ENCODE data around the gene ARHGAP31.
A peak's percentile ranks its signal among the peaks of the same experiment; 100 is the strongest.

Gene ARHGAP31

DNA sequence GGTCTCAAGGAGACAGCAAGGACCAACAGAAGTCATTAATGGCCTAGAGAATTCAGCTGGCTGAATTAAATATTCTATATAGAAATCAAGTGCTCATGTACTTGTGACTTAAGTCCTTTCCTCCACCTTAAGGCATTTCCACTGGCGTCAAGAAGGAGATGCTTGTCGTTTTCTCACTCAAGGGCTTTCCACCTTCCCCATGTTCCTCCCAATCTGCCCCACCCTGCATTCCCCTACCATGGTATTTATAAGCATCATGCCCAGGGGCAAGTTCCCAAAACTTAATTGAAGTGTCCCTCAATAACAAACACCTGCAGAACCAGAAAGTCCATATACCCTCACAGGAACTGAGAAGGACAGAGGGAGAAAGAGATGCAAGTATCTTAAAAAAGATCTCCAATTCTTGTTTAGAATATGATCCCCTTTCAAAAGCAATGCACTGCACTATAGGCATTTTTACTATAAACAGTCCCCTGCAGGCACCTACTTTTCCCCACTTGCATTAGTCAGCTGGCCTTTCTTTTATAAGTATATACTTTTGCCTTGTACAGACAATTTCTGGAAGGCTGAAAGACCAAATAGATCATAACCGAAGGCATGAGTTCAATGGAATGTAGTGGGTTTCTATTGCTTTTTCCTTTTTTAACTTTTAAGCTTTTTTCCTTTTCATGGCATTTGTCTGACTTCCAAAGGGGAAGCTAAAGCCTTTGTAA is 139.6 kb downstream of the ARHGAP31 start:
- no peak for DNase-seq (ENCODE audit: low read depth in 2 of 2)

DNA sequence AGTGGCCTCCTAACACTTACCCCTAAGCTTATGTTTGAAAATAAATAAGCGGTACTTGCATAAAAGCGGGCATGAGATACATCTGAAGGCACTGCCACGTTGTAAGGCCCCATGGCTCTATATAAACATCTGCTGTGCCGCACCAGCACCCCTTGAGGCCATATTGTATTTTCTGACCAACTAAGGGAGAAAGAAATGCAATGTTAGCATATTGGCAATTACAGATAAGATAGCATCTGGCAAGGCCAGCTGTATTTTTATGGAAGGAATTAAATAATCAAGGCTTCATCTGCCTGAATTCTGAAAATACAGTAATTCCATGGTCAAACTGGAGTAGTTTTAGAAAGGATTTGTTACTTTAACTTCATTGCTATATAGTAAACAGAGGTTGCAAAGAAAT is 140.5 kb downstream of the ARHGAP31 start:
- no peak for DNase-seq (ENCODE audit: low read depth in 2 of 2)

DNA sequence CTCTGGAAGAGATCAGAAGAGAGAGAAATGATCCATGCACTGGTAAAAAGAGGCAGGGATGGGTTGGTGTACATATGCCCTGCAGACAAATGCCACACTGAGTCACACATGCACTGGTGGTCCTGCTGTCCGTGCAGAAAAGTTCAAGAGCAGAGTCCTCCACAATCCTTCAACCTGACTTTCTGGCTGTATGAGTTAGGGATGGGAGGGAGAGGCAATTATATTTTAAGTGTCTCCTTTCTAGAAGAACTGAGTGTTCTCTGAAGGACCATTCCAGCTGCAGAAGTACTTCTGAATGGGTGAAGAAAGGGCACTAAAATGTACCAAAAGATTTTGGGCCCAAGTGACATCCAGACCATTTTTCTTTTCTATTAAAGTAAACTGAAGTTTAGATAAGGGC is 142.8 kb downstream of the ARHGAP31 start:
- DNase-seq (ENCODE audit: low read depth in 2 of 2): no peak

DNA sequence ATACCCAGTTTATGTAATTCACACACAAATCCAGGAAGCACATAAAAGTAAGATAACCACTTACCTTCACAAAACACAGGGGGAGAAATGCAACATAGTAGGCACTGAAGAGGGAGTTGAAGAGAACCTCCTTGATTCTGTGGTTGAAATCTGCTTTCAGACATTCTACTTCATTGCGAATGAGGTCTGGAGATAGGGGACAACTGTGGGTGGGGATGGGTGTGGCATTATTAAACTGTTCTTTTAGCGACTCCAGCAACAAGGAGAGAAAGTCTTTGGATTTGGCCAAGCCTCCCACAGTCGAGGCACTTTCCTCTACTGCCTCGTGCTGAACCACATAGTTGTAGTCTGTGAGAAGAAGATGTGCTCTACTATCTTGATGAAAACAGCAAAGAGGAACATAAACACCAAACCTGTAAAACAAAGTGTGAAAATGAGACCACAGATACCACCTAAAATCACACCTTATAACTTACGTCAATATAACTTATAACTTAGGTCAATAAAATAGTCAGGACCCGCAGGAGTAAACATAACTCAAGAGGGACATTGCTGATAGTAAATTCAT is 143.6 kb downstream of the ARHGAP31 start:
- DNase-seq (ENCODE audit: low read depth in 2 of 2): no peak

DNA sequence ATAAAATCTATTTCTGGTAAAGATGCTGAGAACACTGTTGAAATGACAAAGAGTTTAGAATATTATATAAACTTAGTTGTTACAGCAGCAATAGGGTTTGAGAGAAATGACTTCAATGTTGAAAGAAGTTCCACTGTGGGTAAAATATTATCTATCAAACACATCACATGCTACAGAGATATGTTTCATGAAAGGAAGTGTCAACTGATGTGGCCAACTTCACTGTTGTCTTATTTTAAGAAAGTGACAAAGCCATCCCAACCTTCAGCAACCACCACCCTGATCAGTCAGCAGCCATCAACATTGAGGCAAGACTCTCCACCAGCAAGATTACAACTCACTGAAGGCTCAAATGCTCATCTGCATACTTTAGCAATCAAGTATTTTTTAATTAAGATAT is 149.0 kb downstream of the ARHGAP31 start:
- no peak for DNase-seq (ENCODE audit: low read depth in 2 of 2)

DNA sequence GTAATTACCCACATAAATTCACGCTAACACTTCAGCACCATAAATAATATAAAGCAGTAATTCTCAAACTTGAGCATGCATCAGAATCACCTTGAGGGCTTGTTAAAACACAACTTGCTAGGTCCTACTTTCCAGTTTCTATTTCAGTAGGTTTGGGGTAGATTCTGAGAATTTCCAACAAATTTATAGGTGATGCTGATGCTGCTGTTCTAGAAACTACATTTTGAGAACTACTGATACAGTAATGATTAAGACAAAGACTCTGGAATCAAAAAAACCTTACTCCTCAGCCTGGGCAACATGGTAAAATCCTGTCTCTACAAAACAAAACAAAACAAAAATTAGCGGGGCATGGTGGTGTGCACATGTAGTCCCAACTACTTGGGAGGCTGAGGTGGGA is 150.4 kb downstream of the ARHGAP31 start:
- DNase-seq (ENCODE audit: low read depth in 2 of 2): no peak

DNA sequence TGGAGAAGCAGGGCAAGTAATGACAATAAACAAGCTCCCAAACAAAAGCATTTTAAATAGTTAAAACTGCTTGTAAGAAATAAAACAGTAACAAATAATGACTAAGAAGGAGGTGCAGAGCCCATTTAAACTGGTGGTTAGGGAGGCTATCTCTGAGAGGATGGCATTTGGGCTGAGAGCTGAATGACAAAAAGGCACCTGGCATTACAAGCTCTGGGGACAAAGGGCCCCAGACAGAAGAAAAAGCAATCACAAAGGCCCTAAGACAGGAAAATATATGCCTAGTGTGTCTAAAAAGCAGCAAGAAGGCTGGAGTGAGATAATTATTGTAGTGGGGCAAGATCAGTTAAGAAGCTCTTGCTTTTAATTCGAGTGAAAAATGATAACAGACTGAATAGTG is 159.6 kb downstream of the ARHGAP31 start:
- no peak for DNase-seq (ENCODE audit: low read depth in 2 of 2)

DNA sequence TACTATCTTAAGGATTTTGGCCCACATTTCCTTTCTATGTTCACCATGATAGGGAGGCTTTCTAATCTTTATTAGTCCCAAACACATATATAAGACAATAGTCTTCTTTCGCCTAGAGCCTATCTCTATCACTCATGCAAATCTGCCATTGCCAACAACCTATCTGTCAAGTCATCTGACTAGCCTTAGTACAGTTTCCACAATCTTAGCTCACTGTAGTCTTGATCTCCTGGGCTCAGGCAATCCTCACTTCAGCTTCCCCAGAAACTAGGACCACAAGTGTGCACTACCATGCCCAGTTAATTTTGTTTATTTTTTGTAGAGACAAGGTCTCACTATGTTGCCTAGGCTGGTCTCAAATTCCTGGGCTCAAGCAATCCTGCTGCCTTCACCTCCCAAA is 162.3 kb downstream of the ARHGAP31 start:
- no peak for DNase-seq (ENCODE audit: low read depth in 2 of 2)

DNA sequence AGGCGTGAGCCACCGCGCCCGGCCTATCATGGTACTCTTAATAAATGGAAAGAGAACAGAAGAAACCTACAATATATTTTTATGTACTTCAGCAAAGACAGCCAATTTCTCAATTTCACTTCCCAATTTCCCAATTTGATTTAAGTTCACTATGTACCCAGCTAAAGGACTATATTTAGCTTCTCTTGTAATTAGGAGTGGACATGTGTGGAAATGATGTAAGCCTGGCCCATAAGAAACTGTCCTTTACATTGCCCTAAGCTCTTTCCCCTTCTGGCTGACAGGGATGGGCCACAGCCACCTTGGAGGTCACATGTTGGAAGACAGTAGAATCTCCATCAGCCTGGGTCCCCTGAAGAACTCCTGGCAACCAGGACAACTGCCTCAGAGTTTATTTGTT is 163.1 kb downstream of the ARHGAP31 start:
- no peak for DNase-seq (ENCODE audit: low read depth in 2 of 2)

DNA sequence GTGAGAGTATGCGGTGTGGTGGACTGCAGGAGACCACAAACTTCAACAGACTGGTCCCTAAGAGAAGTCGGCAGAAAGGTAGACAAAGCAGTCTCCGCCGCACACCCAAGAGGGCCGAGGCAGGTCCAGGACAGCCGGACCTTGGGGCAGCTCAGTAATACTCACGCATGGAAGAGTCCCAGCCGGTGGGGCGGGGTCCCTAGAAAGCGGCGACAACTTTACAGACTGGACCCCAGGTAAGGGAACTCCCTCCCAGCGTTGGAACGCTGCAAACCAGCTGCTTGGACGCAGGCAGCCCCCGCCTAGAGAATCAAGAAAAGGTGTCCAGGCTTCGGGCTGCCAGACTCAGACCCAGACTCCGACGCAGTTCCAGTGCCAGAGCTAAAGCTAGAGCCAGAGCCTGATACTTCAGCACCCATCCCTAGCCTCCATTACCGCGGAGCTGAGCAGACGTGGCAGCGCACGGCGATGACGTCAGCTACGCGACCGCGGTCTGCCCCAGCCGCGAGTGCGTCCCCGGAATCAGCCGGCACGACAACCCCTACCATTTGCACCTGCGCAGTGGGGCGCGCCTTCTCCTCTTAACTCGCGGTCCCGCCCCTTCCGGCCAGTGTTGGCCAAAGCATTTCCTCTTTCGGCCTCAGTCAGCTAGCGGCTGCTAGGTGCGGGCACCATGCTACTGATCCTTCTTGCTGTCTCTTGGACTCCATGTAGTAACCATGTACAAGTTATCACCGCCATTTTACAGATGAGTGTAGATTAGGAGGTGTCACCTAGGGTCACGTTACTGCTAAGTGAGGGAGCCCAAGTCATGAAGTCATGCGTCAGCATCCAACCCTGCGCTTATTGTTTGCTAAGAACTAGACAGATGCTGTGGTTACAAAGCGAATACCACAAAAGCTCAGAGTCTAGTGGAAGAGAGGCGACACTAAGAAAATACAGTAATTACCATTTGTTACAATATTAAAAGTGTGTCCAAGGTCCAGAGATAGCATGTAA is 169.3 kb downstream of the ARHGAP31 start, which contains the start of gene TMEM39A:
TSS of gene TMEM39A (minus strand) at position 445 of the 999 bp plus-strand sequence. CDS start 1,541 bp downstream, outside the sequence.
- DNase-seq (ENCODE audit: low read depth in 2 of 2): peak; percentile 93 to 94

DNA sequence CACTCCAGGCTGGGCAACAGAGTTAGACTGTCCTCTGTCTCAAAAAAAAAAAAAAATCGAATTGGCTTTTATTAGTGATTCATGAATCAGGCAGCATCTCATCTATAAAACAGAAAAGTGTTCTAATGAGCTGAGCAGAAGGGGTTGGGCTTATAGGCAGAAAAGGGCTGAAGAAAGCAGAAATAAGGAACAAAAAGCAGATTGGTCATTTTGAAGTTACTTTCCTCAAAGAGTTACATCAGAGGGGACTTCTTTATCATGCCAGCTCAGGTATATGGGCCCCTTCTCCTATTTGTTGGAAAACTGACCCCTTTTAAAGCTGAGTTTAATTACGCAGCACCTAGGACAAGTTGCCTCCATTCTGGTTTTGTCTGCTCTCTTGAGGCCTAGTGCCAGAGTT is 173.9 kb downstream of the ARHGAP31 start:
- DNase-seq (ENCODE audit: low read depth in 2 of 2): no peak

DNA sequence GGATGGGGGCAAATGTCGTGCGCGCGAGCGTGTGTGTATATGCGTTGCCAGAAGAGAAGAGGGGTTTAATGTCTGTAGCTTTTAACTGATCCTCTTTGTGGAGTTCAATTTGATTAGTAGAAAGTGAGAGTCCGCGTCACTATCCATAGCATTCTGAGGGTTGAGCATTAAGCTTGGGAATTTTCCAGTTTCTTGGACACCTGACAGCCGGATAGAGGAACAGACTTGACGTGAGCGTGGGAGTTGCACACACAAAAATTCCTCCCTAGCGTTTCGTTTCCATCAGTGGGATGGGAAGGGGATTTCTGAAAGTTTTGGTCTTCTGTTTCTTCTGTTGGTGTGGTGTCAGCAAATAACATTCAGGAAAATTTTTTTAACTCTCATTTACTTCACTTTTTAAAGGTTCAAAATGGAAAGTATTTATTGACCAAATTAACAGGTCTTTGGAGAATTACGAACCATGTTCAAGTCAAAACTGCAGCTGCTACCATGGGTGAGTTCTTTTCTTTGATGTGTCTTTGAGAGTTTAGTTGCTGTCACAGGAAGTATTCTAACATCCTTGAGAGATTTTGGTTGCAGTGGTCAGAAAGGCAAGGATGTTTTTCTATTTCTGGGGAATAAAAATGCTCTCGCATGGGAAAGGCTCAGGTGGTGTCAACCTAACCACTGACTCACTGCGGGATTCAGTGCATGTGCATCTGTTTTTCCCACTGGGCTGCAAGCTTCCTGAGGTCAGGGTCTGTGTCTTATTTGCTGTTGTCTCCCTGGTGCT is 175.4 kb downstream of the ARHGAP31 start:
- no peak for DNase-seq (ENCODE audit: low read depth in 2 of 2)

Data from fibroblast of skin of left biceps (primary cell).